Measurements from ENCODE around the gene KCMF1.

DNA sequence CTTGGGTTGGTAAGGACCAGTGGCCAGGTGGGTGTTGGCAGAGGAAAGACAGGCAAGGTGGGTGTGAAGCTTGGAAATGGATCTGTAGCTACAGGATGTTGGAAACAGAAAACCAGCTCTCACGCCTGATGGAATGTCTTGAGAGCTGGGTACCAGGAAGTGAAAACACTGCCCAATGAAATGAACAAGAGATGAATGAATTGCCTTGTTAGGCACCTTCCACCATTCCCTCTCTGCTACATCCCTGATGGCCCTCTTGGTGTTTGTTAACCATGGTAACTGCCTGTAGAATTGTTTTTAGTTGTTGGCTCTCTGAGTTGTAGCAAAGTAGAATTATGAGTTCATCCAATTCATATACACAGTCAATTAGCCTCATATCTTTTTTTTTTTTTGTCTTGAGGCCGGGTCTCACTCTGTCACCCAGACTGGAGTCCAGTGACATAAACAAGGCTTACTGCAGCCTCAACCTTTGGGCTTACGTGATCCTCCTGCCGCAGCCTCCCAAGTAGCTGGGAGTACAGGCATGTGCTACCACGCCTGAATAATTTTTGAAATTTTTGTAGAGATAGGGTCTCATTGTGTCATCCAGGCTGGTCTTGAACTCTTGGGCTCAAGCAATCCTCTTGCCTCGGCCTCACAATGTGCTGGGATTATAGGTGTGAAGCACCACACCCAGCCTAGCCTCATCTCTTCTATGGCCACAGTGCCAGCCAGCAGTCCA is 9.5 kb downstream of the KCMF1 start:
- TF ChIP-seq TAF1 (IDR thresholded peaks at IDR 0.05; ENCODE audit: low read depth): no peak
- TF ChIP-seq FOXM1 (IDR thresholded peaks at IDR 0.05; ENCODE audit: borderline replicate concordance, low read depth): no peak
- TF ChIP-seq CEBPB (IDR thresholded peaks at IDR 0.05): no peak
- TF ChIP-seq YY1 (IDR thresholded peaks at IDR 0.05; ENCODE audit: low read depth): no peak
- TF ChIP-seq, protein P1, sequence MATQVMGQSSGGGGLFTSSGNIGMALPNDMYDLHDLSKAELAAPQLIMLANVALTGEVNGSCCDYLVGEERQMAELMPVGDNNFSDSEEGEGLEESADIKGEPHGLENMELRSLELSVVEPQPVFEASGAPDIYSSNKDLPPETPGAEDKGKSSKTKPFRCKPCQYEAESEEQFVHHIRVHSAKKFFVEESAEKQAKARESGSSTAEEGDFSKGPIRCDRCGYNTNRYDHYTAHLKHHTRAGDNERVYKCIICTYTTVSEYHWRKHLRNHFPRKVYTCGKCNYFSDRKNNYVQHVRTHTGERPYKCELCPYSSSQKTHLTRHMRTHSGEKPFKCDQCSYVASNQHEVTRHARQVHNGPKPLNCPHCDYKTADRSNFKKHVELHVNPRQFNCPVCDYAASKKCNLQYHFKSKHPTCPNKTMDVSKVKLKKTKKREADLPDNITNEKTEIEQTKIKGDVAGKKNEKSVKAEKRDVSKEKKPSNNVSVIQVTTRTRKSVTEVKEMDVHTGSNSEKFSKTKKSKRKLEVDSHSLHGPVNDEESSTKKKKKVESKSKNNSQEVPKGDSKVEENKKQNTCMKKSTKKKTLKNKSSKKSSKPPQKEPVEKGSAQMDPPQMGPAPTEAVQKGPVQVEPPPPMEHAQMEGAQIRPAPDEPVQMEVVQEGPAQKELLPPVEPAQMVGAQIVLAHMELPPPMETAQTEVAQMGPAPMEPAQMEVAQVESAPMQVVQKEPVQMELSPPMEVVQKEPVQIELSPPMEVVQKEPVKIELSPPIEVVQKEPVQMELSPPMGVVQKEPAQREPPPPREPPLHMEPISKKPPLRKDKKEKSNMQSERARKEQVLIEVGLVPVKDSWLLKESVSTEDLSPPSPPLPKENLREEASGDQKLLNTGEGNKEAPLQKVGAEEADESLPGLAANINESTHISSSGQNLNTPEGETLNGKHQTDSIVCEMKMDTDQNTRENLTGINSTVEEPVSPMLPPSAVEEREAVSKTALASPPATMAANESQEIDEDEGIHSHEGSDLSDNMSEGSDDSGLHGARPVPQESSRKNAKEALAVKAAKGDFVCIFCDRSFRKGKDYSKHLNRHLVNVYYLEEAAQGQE (IDR thresholded peaks at IDR 0.05; ENCODE audit: low read depth): no peak
- TF ChIP-seq RAD21 (IDR thresholded peaks at IDR 0.05; ENCODE audit: low read depth): no peak
- TF ChIP-seq EP300 (IDR thresholded peaks at IDR 0.05; ENCODE audit: borderline replicate concordance): no peak
- no peak for TF ChIP-seq TEAD4 (IDR thresholded peaks at IDR 0.05)
- no peak for TF ChIP-seq EGR1 (IDR thresholded peaks at IDR 0.05)
- TF ChIP-seq TCF12 (IDR thresholded peaks at IDR 0.05; ENCODE audit: low read depth): no peak
- TF ChIP-seq NFIC (IDR thresholded peaks at IDR 0.05): no peak
- TF ChIP-seq ZBTB7A (IDR thresholded peaks at IDR 0.05; ENCODE audit: low read depth): no peak
